Measurements from ENCODE around the gene HDGFL3. TPM values are rescaled to one million over a fixed set of nuclear protein-coding genes. Genes with fewer than 3 reads are reported as not detected.

HDGFL3 gene
- total and polyA plus RNA-seq, 2 donors (not counting 3 experiments of a cell fraction or from before 2014, with no cell fraction given), result 20.2 to 155 TPM

DNA sequence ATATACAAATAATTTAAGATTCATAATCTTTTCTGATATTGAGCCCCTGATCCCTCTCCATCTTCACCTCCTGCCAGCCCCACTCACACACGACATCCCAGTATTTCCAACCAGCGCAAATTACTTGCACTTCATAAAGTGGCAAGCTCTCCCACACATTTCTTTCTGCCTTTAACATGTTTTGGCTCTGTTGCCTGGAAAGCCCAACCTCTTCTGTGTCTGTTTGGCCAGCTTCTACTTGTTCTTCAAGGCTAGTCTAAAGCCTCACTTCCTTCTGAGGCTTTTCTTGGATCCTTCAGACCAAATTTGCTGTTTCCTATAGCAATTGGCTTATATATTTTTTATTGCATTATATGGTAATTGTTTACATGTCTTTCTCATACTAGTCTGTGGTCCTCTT, 105.3 kb downstream of the HDGFL3 start:
- intact Hi-C loops (cut with micrococcal nuclease), result no loop called here
- no peak overlapping the region for H2AFZ ChIP-seq (ENCODE audit: low read depth, low read length)
- dilution Hi-C loops (cut with MboI; ENCODE audit: extremely low pct_ligation_motif_present, low sequenced_read_pairs), result no loop called here
- no peak overlapping the region for H3K4me2 ChIP-seq (ENCODE audit: insufficient read depth, low read length)
- H3K79me2 ChIP-seq (ENCODE audit: control insufficient read depth, insufficient read depth, low read length), result no peaks in the 10 kb centered on the region
- no peak overlapping the region for H3K27ac ChIP-seq (ENCODE audit: insufficient read depth, low read depth, low read length)
- H3K9ac ChIP-seq (replicated peaks; ENCODE audit: extremely low read depth, insufficient read depth, low read length), result no peak overlapping the region
- no peak overlapping the region for H3K4me3 ChIP-seq (replicated peaks in 1 of 3; ENCODE audit: insufficient read depth in 1 of 3, low read depth in 1 of 3, low read length in 3 of 3)
- no peaks in the 10 kb centered on the region for H3K36me3 ChIP-seq (ENCODE audit: control insufficient read depth in 2 of 2, extremely low read depth in 1 of 2, insufficient read depth in 2 of 2, low read length in 2 of 2)
- no peaks in the 10 kb centered on the region for H3K9me3 ChIP-seq (replicated peaks; ENCODE audit: control insufficient read depth, insufficient read depth, low read length)
- TF ChIP-seq POLR2AphosphoS5 (IDR thresholded peaks at IDR 0.05; ENCODE audit: insufficient read depth, low read depth, low read length) (no peak), MYC (IDR thresholded peaks at IDR 0.05; ENCODE audit: low read depth, low read length) (no peak), POLR2A (IDR thresholded peaks at IDR 0.05; ENCODE audit: low read depth, low read length) (no peak), CTCF (IDR thresholded peaks at IDR 0.05; ENCODE audit: extremely low read depth in 1 of 2, insufficient read depth in 1 of 2, low read depth in 1 of 2, low read length in 2 of 2) (no peak), JUN (IDR thresholded peaks at IDR 0.05; ENCODE audit: borderline replicate concordance, insufficient read depth, insufficient read length, low read depth) (no peak)
- no peak for DNase-seq (ENCODE audit: low read depth, low spot score)
- H3K9me1 ChIP-seq (replicated peaks; ENCODE audit: control insufficient read depth, extremely low read depth, insufficient read depth, low read length), result no peaks in the 10 kb centered on the region
- no peaks in the 10 kb centered on the region for H4K20me1 ChIP-seq (replicated peaks; ENCODE audit: control insufficient read depth, extremely low read depth, insufficient read depth, low read length)
- no peaks in the 10 kb centered on the region for H3K27me3 ChIP-seq (ENCODE audit: control insufficient read depth in 2 of 2, insufficient read depth in 2 of 2, low read length in 2 of 2)
- peaks cover 9% of the 10 kb centered on the region for H3K4me1 ChIP-seq (ENCODE audit: control insufficient read depth, extremely low read depth, insufficient read depth, low read length)
- CTCF ChIA-PET, result interaction anchor here (1.0 kb wide), 1 partner anchor 91 kb away, joined by 3 read pairs; the partner anchor contains the start of gene C15orf40
- POLR2A ChIA-PET, result no interaction called here
- no peak for FAIRE-seq
- BruUV-seq (replicated peaks), result no TSS peak

DNA sequence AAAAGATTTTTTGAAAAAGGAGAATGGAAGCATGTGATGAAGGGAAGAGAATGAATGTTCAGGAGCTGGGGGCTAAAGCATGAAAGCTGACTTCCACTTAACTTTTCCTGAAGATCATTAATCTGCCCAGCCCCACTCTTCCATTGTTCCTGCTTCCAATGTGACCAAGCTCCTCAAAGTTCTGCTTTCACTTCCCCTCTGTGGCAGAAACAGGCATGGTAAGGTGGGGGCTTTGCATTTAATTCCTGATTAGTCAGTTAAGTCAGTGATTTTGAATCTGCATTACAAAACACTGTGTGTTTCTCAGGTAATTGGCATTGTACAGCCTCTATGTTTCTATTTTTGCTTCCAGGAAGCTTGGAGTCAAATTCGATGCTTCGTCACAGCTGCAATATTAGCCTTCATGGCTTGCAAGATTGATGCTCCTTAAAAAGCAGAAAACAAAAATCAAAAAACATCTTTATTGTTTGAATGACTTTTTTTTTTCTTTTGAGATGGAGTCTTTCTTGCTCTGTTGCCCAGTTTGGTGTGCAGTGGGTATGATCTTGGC, 107.5 kb downstream of the HDGFL3 start:
- H3K9ac ChIP-seq (replicated peaks; ENCODE audit: extremely low read depth, insufficient read depth, low read length), result no peak overlapping the region
- no peak overlapping the region for H3K4me3 ChIP-seq (replicated peaks in 1 of 3; ENCODE audit: insufficient read depth in 1 of 3, low read depth in 1 of 3, low read length in 3 of 3)
- BruUV-seq (replicated peaks), result no TSS peak
- ChIA-PET POLR2A (no interaction called here), CTCF (interaction anchor here (1.1 to 1.5 kb wide), 2 partner anchors 13 to 29 kb away, joined by 3 to 4 read pairs; no protein-coding TSS in a partner anchor)
- no peaks in the 10 kb centered on the region for H3K36me3 ChIP-seq (ENCODE audit: control insufficient read depth in 2 of 2, extremely low read depth in 1 of 2, insufficient read depth in 2 of 2, low read length in 2 of 2)
- H3K9me3 ChIP-seq (replicated peaks; ENCODE audit: control insufficient read depth, insufficient read depth, low read length), result no peaks in the 10 kb centered on the region
- TF ChIP-seq GATA2 (IDR thresholded peaks at IDR 0.05; ENCODE audit: insufficient read depth, insufficient read length, low read depth, low read length) (no peak), EZH2 (IDR thresholded peaks at IDR 0.05; ENCODE audit: borderline replicate concordance, low read depth, low read length, severe bottlenecking) (no peak), POLR2A (IDR thresholded peaks at IDR 0.05; ENCODE audit: low read depth, low read length) (no peak), MAX (IDR thresholded peaks at IDR 0.05; ENCODE audit: insufficient read depth, insufficient read length) (no peak), JUN (IDR thresholded peaks at IDR 0.05; ENCODE audit: borderline replicate concordance, insufficient read depth, insufficient read length, low read depth) (no peak), MYC (IDR thresholded peaks at IDR 0.05; ENCODE audit: low read depth, low read length) (no peak), POLR2AphosphoS5 (IDR thresholded peaks at IDR 0.05; ENCODE audit: insufficient read depth, low read depth, low read length) (no peak), FOS (IDR thresholded peaks at IDR 0.05; ENCODE audit: borderline replicate concordance, insufficient read depth, low read length) (no peak), CTCF (IDR thresholded peaks at IDR 0.05; ENCODE audit: extremely low read depth in 1 of 2, insufficient read depth in 1 of 2, low read depth in 1 of 2, low read length in 2 of 2) (no peak)
- peak overlapping the region; percentile 7 for H2AFZ ChIP-seq (ENCODE audit: low read depth, low read length)
- dilution Hi-C loops (cut with MboI; ENCODE audit: extremely low pct_ligation_motif_present, low sequenced_read_pairs), result no loop called here
- no peaks in the 10 kb centered on the region for H3K79me2 ChIP-seq (ENCODE audit: control insufficient read depth, insufficient read depth, low read length)
- H4K20me1 ChIP-seq (replicated peaks; ENCODE audit: control insufficient read depth, extremely low read depth, insufficient read depth, low read length), result no peaks in the 10 kb centered on the region
- no peaks in the 10 kb centered on the region for H3K9me1 ChIP-seq (replicated peaks; ENCODE audit: control insufficient read depth, extremely low read depth, insufficient read depth, low read length)
- no peak for DNase-seq (ENCODE audit: low read depth, low spot score)
- intact Hi-C loops (cut with micrococcal nuclease), result no loop called here
- no peak overlapping the region for H3K27ac ChIP-seq (ENCODE audit: insufficient read depth, low read depth, low read length)
- H3K4me1 ChIP-seq (ENCODE audit: control insufficient read depth, extremely low read depth, insufficient read depth, low read length), result peaks cover 3% of the 10 kb centered on the region
- no peaks in the 10 kb centered on the region for H3K27me3 ChIP-seq (ENCODE audit: control insufficient read depth in 2 of 2, insufficient read depth in 2 of 2, low read length in 2 of 2)
- H3K4me2 ChIP-seq (ENCODE audit: insufficient read depth, low read length), result no peak overlapping the region
- FAIRE-seq, result peak; percentile 46

Measured in endothelial cell of umbilical vein (primary cell).